KMS-11 (cell line): ENCODE measurements around the gene MYO16.

Experiments used
- H2AFZ ChIP-seq: fragments of 200-600 bp; sonication (generic); 2 replicates; pipeline ENCODE4 v1.6.1; 2016; ENCODE audit warnings: antibody characterized with exemption, mixed run types, low read depth
- H3K27ac ChIP-seq: fragments of 200-600 bp; sonication (generic); 2 replicates; pipeline ENCODE4 v1.6.1; 2016; ENCODE audit warnings: mild to moderate bottlenecking, mixed run types
- H3K27me3 ChIP-seq: fragments of 200-600 bp; sonication (generic); 2 replicates; pipeline ENCODE4 v1.6.1; 2017; ENCODE audit warnings: mild to moderate bottlenecking, low read depth, mixed run types, moderate library complexity; ENCODE audit not compliant: insufficient read depth
- H3K36me3 ChIP-seq: fragments of 200-600 bp; sonication (generic); 2 replicates; pipeline ENCODE4 v1.6.1; 2017; ENCODE audit warnings: mild to moderate bottlenecking, mixed run types; ENCODE audit not compliant: insufficient read depth
- H3K4me1 ChIP-seq: fragments of 200-600 bp; sonication (generic); 2 replicates; pipeline ENCODE4 v1.6.1; 2016; ENCODE audit warnings: mild to moderate bottlenecking, low read depth, mixed run types; ENCODE audit not compliant: poor library complexity, severe bottlenecking
- H3K4me2 ChIP-seq: fragments of 200-600 bp; sonication (generic); 2 replicates; pipeline ENCODE4 v1.7.0; 2016; ENCODE audit warnings: mild to moderate bottlenecking, mixed run types
- H3K4me3 ChIP-seq: fragments of 200-600 bp; sonication (generic); IDR thresholded peaks from 2 replicates; pipeline ENCODE4 v1.6.1; 2017; ENCODE audit warnings: low read depth, low read length, mixed read lengths; ENCODE audit not compliant: insufficient read depth
- H3K79me2 ChIP-seq: fragments of 200-600 bp; sonication (generic); 2 replicates; pipeline ENCODE4 v1.6.1; 2016; ENCODE audit warnings: low read depth, mixed run types; ENCODE audit not compliant: insufficient read depth
- H3K9ac ChIP-seq: fragments of 200-600 bp; sonication (generic); 2 replicates; pipeline ENCODE4 v1.6.1; 2016; ENCODE audit warnings: mild to moderate bottlenecking, mixed run types
- H4K20me1 ChIP-seq: fragments of 200-600 bp; sonication (generic); 2 replicates; pipeline ENCODE4 v1.6.1; 2016; ENCODE audit warnings: mild to moderate bottlenecking, mixed run types; ENCODE audit not compliant: insufficient read depth
- TF ChIP-seq, protein P1 (sequence below): fragments of 200-600 bp; sonication (generic); conservative IDR thresholded peaks from 2 replicates; pipeline ENCODE4 v1.6.1; 2017; ENCODE audit warnings: low read depth, mild to moderate bottlenecking, antibody characterized with exemption, low read length, moderate library complexity, mixed read lengths

MYO16 gene

DNA sequence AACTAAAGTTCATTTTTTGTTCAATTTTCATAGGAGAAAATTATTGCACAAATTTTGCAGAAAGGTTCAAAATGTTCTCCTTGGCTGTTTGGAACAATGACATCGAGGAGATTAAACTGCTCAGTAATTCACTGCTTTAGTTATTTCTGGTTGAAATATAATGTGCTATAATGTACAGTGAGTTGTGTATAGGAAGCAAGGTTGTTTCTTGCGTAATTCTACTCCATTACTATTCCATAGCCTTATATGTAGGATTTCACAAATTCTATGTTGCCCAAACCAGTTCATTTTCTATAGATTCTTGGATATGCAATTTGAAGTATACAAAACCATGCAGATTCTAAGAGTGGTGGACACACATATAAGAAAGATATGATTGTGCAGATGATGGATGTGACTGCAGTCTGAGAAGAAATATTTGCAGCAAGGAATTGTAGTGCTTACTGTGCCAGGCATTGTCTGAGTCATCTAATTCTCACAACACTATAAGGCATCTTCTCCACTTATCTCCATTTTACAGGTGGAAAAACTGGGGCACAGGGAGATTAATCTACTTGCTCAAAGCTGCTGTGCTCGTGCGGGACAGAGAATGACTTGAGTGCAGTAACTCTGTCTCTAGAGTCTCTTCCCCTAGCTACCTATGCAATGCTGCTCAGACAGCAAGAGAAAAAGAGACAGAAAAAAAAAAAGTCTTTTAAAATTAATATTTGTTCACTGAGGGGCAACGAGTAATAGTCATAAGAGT is 515.5 kb downstream of the MYO16 start:
- TF ChIP-seq, protein P1, sequence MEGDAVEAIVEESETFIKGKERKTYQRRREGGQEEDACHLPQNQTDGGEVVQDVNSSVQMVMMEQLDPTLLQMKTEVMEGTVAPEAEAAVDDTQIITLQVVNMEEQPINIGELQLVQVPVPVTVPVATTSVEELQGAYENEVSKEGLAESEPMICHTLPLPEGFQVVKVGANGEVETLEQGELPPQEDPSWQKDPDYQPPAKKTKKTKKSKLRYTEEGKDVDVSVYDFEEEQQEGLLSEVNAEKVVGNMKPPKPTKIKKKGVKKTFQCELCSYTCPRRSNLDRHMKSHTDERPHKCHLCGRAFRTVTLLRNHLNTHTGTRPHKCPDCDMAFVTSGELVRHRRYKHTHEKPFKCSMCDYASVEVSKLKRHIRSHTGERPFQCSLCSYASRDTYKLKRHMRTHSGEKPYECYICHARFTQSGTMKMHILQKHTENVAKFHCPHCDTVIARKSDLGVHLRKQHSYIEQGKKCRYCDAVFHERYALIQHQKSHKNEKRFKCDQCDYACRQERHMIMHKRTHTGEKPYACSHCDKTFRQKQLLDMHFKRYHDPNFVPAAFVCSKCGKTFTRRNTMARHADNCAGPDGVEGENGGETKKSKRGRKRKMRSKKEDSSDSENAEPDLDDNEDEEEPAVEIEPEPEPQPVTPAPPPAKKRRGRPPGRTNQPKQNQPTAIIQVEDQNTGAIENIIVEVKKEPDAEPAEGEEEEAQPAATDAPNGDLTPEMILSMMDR, result no peak
- Histone ChIP-seq H3K4me1 (no peaks in the 10 kb centered on the region), H4K20me1 (no peaks in the 10 kb centered on the region), H3K4me2 (no peak overlapping the region), H3K36me3 (no peaks in the 10 kb centered on the region), H3K27ac (no peak overlapping the region), H3K27me3 (no peaks in the 10 kb centered on the region), H3K79me2 (no peaks in the 10 kb centered on the region), H3K9ac (no peak overlapping the region), H2AFZ (no peak overlapping the region), H3K4me3 (no peak overlapping the region)

DNA sequence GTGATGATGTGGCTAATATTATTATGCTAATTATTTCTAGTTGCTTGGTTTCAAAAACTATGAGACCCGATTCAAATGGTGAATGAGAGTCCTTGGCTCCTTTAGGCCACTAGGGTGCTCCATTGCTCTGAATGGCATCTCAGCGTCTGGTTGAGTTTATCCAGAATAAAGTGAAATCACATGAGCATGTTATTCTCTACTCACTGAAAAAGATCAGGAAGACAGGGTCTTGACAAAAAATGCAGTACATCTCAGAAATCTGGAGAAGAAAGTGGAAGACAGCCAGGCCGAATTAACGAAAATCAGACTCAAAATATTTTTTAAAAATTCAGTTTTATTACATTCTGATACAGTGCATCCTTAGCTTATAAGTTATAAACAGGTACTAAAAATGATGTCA is 516.2 kb downstream of the MYO16 start:
- H3K79me2 ChIP-seq, result no peaks in the 10 kb centered on the region
- no peak overlapping the region for H3K9ac ChIP-seq
- H3K36me3 ChIP-seq, result no peaks in the 10 kb centered on the region
- no peak overlapping the region for H3K27ac ChIP-seq
- no peaks in the 10 kb centered on the region for H3K4me1 ChIP-seq
- no peaks in the 10 kb centered on the region for H4K20me1 ChIP-seq
- no peak overlapping the region for H3K4me3 ChIP-seq
- TF ChIP-seq, protein P1, result peak; percentile 51
- no peak overlapping the region for H3K4me2 ChIP-seq
- no peaks in the 10 kb centered on the region for H3K27me3 ChIP-seq
- no peak overlapping the region for H2AFZ ChIP-seq

DNA sequence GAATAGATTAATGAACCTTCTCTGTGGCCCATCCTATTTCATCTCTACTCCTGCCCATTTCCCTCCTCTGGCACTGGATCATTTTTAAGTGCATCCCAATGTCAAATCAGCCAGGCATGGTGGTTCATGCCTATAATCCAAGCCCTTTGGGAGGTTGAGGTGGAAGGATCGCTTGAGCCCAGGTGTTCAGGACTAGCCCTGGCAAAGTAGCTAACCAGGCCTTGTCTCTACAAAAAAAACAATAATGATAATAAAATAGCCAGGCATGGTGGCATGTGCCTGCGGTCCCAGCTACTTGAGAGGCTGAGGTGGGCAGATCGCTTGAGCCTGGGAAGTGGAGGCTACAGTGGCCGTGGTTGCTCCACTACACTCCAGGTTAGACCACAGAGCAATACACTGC is 517.0 kb downstream of the MYO16 start:
- no peaks in the 10 kb centered on the region for H3K36me3 ChIP-seq
- no peak overlapping the region for H2AFZ ChIP-seq
- H3K4me3 ChIP-seq, result no peak overlapping the region
- no peaks in the 10 kb centered on the region for H4K20me1 ChIP-seq
- no peaks in the 10 kb centered on the region for H3K4me1 ChIP-seq
- H3K79me2 ChIP-seq, result no peaks in the 10 kb centered on the region
- H3K27me3 ChIP-seq, result no peaks in the 10 kb centered on the region
- H3K27ac ChIP-seq, result no peak overlapping the region
- no peak overlapping the region for H3K4me2 ChIP-seq
- H3K9ac ChIP-seq, result no peak overlapping the region
- TF ChIP-seq, protein P1, result no peak

DNA sequence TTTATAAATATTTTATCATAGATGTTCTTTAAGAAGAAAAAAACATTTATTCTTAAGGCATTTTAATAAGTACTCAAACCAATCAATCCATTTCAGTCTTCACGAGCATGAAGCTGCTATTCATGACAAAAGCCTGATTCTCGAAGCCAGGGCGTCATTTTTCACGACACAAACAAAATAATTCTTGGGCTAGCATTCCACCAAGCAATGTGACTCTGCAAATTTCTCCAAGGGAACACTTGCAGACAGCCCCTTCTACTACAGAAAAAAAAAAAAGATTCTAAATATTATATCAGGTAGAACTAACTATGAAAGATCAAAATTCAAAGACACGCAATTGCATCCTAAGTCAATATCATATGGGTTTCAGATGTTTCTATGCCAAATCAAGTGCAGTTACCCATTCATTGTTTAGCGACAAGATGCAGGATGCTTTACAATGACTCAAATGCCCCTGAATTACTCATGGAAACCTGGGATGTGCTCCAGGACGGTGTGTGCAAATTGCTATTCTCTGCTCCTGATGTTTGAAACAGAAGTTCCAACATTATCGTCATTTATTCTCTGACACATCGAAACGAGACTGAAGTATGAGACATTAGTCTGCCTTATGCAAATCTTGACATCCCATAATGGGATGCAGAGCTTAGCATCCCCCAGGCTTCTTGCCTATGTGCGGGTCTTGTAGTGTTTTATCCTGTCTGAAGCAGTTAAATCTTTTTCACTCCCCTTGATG is 517.7 kb downstream of the MYO16 start:
- Histone ChIP-seq H4K20me1 (no peaks in the 10 kb centered on the region), H2AFZ (no peak overlapping the region), H3K27ac (no peak overlapping the region), H3K27me3 (no peaks in the 10 kb centered on the region), H3K79me2 (no peaks in the 10 kb centered on the region), H3K4me1 (no peaks in the 10 kb centered on the region), H3K36me3 (no peaks in the 10 kb centered on the region), H3K9ac (no peak overlapping the region), H3K4me3 (no peak overlapping the region), H3K4me2 (no peak overlapping the region)
- TF ChIP-seq, protein P1, result no peak
